ENCODE data around the gene ATP6V0E1. TPM values are rescaled to one million over a fixed set of nuclear protein-coding genes. Genes with fewer than 3 reads are reported as not detected.
"Not testable (repeated sequence)": the region's sequence is repeated elsewhere in the genome, so short reads cannot be mapped to it uniquely, and the experiment has no call there.

Gene ATP6V0E1
- total RNA-seq, 1 experiment from 2014 or later = 135 TPM

- DNase-seq (ENCODE audit: extremely low read depth, low read depth) = no peak
Measured at GRCh38 chr5:172999974-173000373, 16.4 kb downstream of the ATP6V0E1 start.

GRCh38 chr5:173001229-173001841 lies 17.8 kb downstream of the ATP6V0E1 start:
- DNase-seq (ENCODE audit: extremely low read depth, low read depth) = no peak

GRCh38 chr5:173003360-173003759 lies 19.8 kb downstream of the ATP6V0E1 start:
- DNase-seq (ENCODE audit: extremely low read depth, low read depth) = no peak

- DNase-seq (ENCODE audit: extremely low read depth, low read depth) = no peak
Measured at GRCh38 chr5:173004013-173004412, 20.4 kb downstream of the ATP6V0E1 start.

- no peak for DNase-seq (ENCODE audit: extremely low read depth, low read depth)
Measured at GRCh38 chr5:173004447-173004846, 20.9 kb downstream of the ATP6V0E1 start.

GRCh38 chr5:173010021-173010420 lies 26.4 kb downstream of the ATP6V0E1 start:
- DNase-seq (ENCODE audit: extremely low read depth, low read depth) = no peak

GRCh38 chr5:173010547-173011464 lies 27.2 kb downstream of the ATP6V0E1 start:
- no peak for DNase-seq (ENCODE audit: extremely low read depth, low read depth)

- DNase-seq (ENCODE audit: extremely low read depth, low read depth) = no peak
Measured at GRCh38 chr5:173011566-173011965, 28.0 kb downstream of the ATP6V0E1 start.

- no peak for DNase-seq (ENCODE audit: extremely low read depth, low read depth)
Measured at GRCh38 chr5:173012882-173013281, 29.3 kb downstream of the ATP6V0E1 start.

- no peak for DNase-seq (ENCODE audit: extremely low read depth, low read depth)
Measured at GRCh38 chr5:173014671-173015070, 31.1 kb downstream of the ATP6V0E1 start.

GRCh38 chr5:173015192-173015591 lies 31.6 kb downstream of the ATP6V0E1 start:
- no peak for DNase-seq (ENCODE audit: extremely low read depth, low read depth)

- no peak for DNase-seq (ENCODE audit: extremely low read depth, low read depth)
Measured at GRCh38 chr5:173015598-173016455, 32.3 kb downstream of the ATP6V0E1 start.

- no peak for DNase-seq (ENCODE audit: extremely low read depth, low read depth)
Measured at GRCh38 chr5:173016598-173017046, 33.1 kb downstream of the ATP6V0E1 start.

GRCh38 chr5:173017087-173017486 lies 33.5 kb downstream of the ATP6V0E1 start:
- not testable (repeated sequence) for DNase-seq (ENCODE audit: extremely low read depth, low read depth)

- DNase-seq (ENCODE audit: extremely low read depth, low read depth) = no peak
Measured at GRCh38 chr5:173018358-173018757, 34.8 kb downstream of the ATP6V0E1 start.

- no peak for DNase-seq (ENCODE audit: extremely low read depth, low read depth)
Measured at GRCh38 chr5:173020154-173020581, 36.6 kb downstream of the ATP6V0E1 start.

GRCh38 chr5:173020643-173021042 lies 37.1 kb downstream of the ATP6V0E1 start:
- DNase-seq (ENCODE audit: extremely low read depth, low read depth) = no peak

- no peak for DNase-seq (ENCODE audit: extremely low read depth, low read depth)
Measured at GRCh38 chr5:173025651-173026050, 42.1 kb downstream of the ATP6V0E1 start.

GRCh38 chr5:173027905-173028304 lies 44.3 kb downstream of the ATP6V0E1 start:
- DNase-seq (ENCODE audit: extremely low read depth, low read depth) = no peak

GRCh38 chr5:173028811-173029327 lies 45.3 kb downstream of the ATP6V0E1 start:
- no peak for DNase-seq (ENCODE audit: extremely low read depth, low read depth)

GRCh38 chr5:173029499-173029921 lies 45.9 kb downstream of the ATP6V0E1 start:
- no peak for DNase-seq (ENCODE audit: extremely low read depth, low read depth)

Measured in NCI-H460 (cell line).